Mesendoderm (in vitro differentiated cells): ENCODE data around the gene ZDHHC7.

Experiments used
- DNase-seq: peaks from one replicate; pipeline ENCODE4 v3.0.0; 2013
- H2AK5ac ChIP-seq: 2 replicates; pipeline ENCODE4 v1.6.1; 2013; ENCODE audit warnings: low read length, inconsistent platforms
- H2BK120ac ChIP-seq: 2 replicates; pipeline ENCODE4 v1.6.1; 2013; ENCODE audit warnings: low read depth, mild to moderate bottlenecking, low read length, moderate library complexity, mixed read lengths
- H2BK15ac ChIP-seq: replicated peaks from 2 replicates; pipeline ENCODE4 v1.6.1; 2013; ENCODE audit warnings: low read depth, mild to moderate bottlenecking, moderate library complexity
- H2BK5ac ChIP-seq: 2 replicates; pipeline ENCODE4 v1.6.1; 2013; ENCODE audit warnings: low read length, inconsistent platforms
- H3K18ac ChIP-seq: 2 replicates; pipeline ENCODE4 v1.6.1; 2013; ENCODE audit warnings: mild to moderate bottlenecking, low read length, mixed read lengths
- H3K23ac ChIP-seq: one replicate; pipeline ENCODE4 v1.6.1; 2013; ENCODE audit warnings: low read length
- H3K27ac ChIP-seq: 2 replicates; pipeline ENCODE4 v1.5.1; 2013; ENCODE audit warnings: low read depth, mild to moderate bottlenecking, inconsistent platforms, low read length, moderate library complexity
- H3K27me3 ChIP-seq: 2 replicates; pipeline ENCODE4 v1.6.1; 2013; ENCODE audit warnings: low read length, control low read depth, mild to moderate bottlenecking, inconsistent platforms; ENCODE audit not compliant: insufficient read depth, poor library complexity
- H3K36me3 ChIP-seq: 2 replicates; pipeline ENCODE4 v1.6.1; 2013; ENCODE audit warnings: low read length, inconsistent platforms; ENCODE audit not compliant: control insufficient read depth, insufficient read depth
- H3K4ac ChIP-seq: one replicate; pipeline ENCODE4 v1.6.1; 2013; ENCODE audit warnings: low read depth, mild to moderate bottlenecking, low read length, moderate library complexity
- H3K4me1 ChIP-seq: 2 replicates; pipeline ENCODE4 v1.6.1; 2013; ENCODE audit warnings: low read depth, low read length, inconsistent platforms; ENCODE audit not compliant: control insufficient read depth
- H3K4me2 ChIP-seq: 2 replicates; pipeline ENCODE4 v1.6.1; 2013; ENCODE audit warnings: low read length
- H3K4me3 ChIP-seq: 2 replicates; pipeline ENCODE4 v1.5.1; 2013; ENCODE audit warnings: mild to moderate bottlenecking, low read length
- H3K56ac ChIP-seq: one replicate; pipeline ENCODE4 v1.6.1; 2013; ENCODE audit warnings: low read length
- H3K79me1 ChIP-seq: 2 replicates; pipeline ENCODE4 v1.6.1; 2013; ENCODE audit warnings: low read length, inconsistent platforms
- H3K79me2 ChIP-seq: 2 replicates; pipeline ENCODE4 v1.6.1; 2013; ENCODE audit warnings: mild to moderate bottlenecking, low read length; ENCODE audit not compliant: control insufficient read depth, insufficient read depth
- H3K9ac ChIP-seq: 2 replicates; pipeline ENCODE4 v1.6.1; 2013; ENCODE audit warnings: low read length, inconsistent platforms
- H4K5ac ChIP-seq: one replicate; pipeline ENCODE4 v1.6.1; 2013; ENCODE audit warnings: low read length
- H4K8ac ChIP-seq: one replicate; pipeline ENCODE4 v1.6.1; 2013; ENCODE audit warnings: low read depth, mild to moderate bottlenecking, control low read depth, low read length, moderate library complexity
- WGBS: extraction: QIAGEN DNeasy Blood & Tissue Kit; methylation state at CpG from one replicate; pipeline ENCODE4 v1.1.7; 2013; ENCODE audit warnings: low lambda C conversion rate, missing lambda C conversion rate; ENCODE audit not compliant: insufficient coverage; ENCODE audit errors: extremely low coverage; 5-methylcytosine and 5-hydroxymethylcytosine counted together

The ZDHHC7 gene

GRCh38 chr16:84927621-84928591 lies 83.4 kb downstream of the ZDHHC7 start:
- Histone ChIP-seq H3K27me3 (no peaks in the 10 kb centered on the region), H4K5ac (no peak overlapping the region), H3K9ac (no peak overlapping the region), H4K8ac (no peak overlapping the region), H2BK15ac (no peak overlapping the region), H3K4me2 (no peak overlapping the region), H2AK5ac (no peak overlapping the region), H3K4me1 (no peaks in the 10 kb centered on the region), H3K36me3 (no peaks in the 10 kb centered on the region), H2BK120ac (no peak overlapping the region), H3K79me2 (no peaks in the 10 kb centered on the region), H3K79me1 (no peaks in the 10 kb centered on the region), H2BK5ac (no peak overlapping the region), H3K4me3 (no peak overlapping the region), H3K56ac (no peak overlapping the region), H3K18ac (no peak overlapping the region), H3K4ac (no peak overlapping the region), H3K23ac (no peak overlapping the region), H3K27ac (no peak overlapping the region)
- no peak for DNase-seq
- WGBS = no CpG with 5 or more reads among the region's 34 CpGs

- Histone ChIP-seq H3K4me1 (no peaks in the 10 kb centered on the region), H4K8ac (no peak overlapping the region), H3K18ac (no peak overlapping the region), H3K27ac (no peak overlapping the region), H2BK15ac (no peak overlapping the region), H2BK120ac (no peak overlapping the region), H3K27me3 (no peaks in the 10 kb centered on the region), H3K23ac (no peak overlapping the region), H2AK5ac (no peak overlapping the region), H3K9ac (no peak overlapping the region), H2BK5ac (no peak overlapping the region), H3K4ac (no peak overlapping the region), H3K36me3 (no peaks in the 10 kb centered on the region), H3K4me3 (no peak overlapping the region), H3K79me2 (no peaks in the 10 kb centered on the region), H4K5ac (no peak overlapping the region), H3K79me1 (no peaks in the 10 kb centered on the region), H3K4me2 (no peak overlapping the region), H3K56ac (no peak overlapping the region)
- no peak for DNase-seq
- no CpG with 5 or more reads among the region's 7 CpGs for WGBS
Observed at GRCh38 chr16:84926462-84926861, 84.9 kb downstream of the ZDHHC7 start.

- no peak overlapping the region for H3K9ac ChIP-seq
- no peaks in the 10 kb centered on the region for H3K79me1 ChIP-seq
- no peak for DNase-seq
- no peak overlapping the region for H4K8ac ChIP-seq
- H3K79me2 ChIP-seq = no peaks in the 10 kb centered on the region
- H3K4me1 ChIP-seq = no peaks in the 10 kb centered on the region
- no peak overlapping the region for H2AK5ac ChIP-seq
- no peak overlapping the region for H3K56ac ChIP-seq
- no peak overlapping the region for H2BK5ac ChIP-seq
- H2BK15ac ChIP-seq = no peak overlapping the region
- no peaks in the 10 kb centered on the region for H3K36me3 ChIP-seq
- no peak overlapping the region for H3K4ac ChIP-seq
- no peak overlapping the region for H3K4me2 ChIP-seq
- WGBS = no CpG with 5 or more reads among the region's 19 CpGs
- H3K18ac ChIP-seq = no peak overlapping the region
- H3K23ac ChIP-seq = no peak overlapping the region
- no peak overlapping the region for H3K4me3 ChIP-seq
- H3K27me3 ChIP-seq = no peaks in the 10 kb centered on the region
- no peak overlapping the region for H3K27ac ChIP-seq
- no peak overlapping the region for H4K5ac ChIP-seq
- H2BK120ac ChIP-seq = no peak overlapping the region
Observed at GRCh38 chr16:84925773-84926372, 85.5 kb downstream of the ZDHHC7 start.

GRCh38 chr16:84925092-84925772 lies 86.1 kb downstream of the ZDHHC7 start:
- Histone ChIP-seq H4K8ac (no peak overlapping the region), H3K18ac (no peak overlapping the region), H3K27me3 (no peaks in the 10 kb centered on the region), H3K9ac (no peak overlapping the region), H2BK15ac (no peak overlapping the region), H3K23ac (no peak overlapping the region), H2BK5ac (no peak overlapping the region), H3K79me2 (no peaks in the 10 kb centered on the region), H3K56ac (no peak overlapping the region), H3K79me1 (no peaks in the 10 kb centered on the region), H2BK120ac (no peak overlapping the region), H3K4me1 (no peaks in the 10 kb centered on the region), H2AK5ac (no peak overlapping the region), H3K27ac (no peak overlapping the region), H3K36me3 (no peaks in the 10 kb centered on the region), H3K4me2 (no peak overlapping the region), H3K4ac (no peak overlapping the region), H3K4me3 (no peak overlapping the region), H4K5ac (no peak overlapping the region)
- WGBS = no CpG with 5 or more reads among the region's 11 CpGs
- peak; percentile 51 for DNase-seq

- Histone ChIP-seq H3K4ac (no peak overlapping the region), H3K4me3 (no peak overlapping the region), H2AK5ac (no peak overlapping the region), H3K4me1 (no peaks in the 10 kb centered on the region), H2BK5ac (no peak overlapping the region), H3K79me2 (no peaks in the 10 kb centered on the region), H3K36me3 (no peaks in the 10 kb centered on the region), H3K9ac (no peak overlapping the region), H3K4me2 (no peak overlapping the region), H3K27me3 (no peaks in the 10 kb centered on the region), H4K5ac (no peak overlapping the region), H3K56ac (no peak overlapping the region), H2BK15ac (no peak overlapping the region), H4K8ac (no peak overlapping the region), H2BK120ac (no peak overlapping the region), H3K27ac (no peak overlapping the region), H3K18ac (no peak overlapping the region), H3K79me1 (no peaks in the 10 kb centered on the region), H3K23ac (no peak overlapping the region)
- no peak for DNase-seq
- WGBS = no CpG with 5 or more reads among the region's 23 CpGs
Observed at GRCh38 chr16:84924331-84925091, 86.8 kb downstream of the ZDHHC7 start.
